ENCODE measurements around the gene PEX12.
"Not testable (repeated sequence)": the region's sequence is repeated elsewhere in the genome, so short reads cannot be mapped to it uniquely, and the experiment has no call there.

The PEX12 gene

DNA sequence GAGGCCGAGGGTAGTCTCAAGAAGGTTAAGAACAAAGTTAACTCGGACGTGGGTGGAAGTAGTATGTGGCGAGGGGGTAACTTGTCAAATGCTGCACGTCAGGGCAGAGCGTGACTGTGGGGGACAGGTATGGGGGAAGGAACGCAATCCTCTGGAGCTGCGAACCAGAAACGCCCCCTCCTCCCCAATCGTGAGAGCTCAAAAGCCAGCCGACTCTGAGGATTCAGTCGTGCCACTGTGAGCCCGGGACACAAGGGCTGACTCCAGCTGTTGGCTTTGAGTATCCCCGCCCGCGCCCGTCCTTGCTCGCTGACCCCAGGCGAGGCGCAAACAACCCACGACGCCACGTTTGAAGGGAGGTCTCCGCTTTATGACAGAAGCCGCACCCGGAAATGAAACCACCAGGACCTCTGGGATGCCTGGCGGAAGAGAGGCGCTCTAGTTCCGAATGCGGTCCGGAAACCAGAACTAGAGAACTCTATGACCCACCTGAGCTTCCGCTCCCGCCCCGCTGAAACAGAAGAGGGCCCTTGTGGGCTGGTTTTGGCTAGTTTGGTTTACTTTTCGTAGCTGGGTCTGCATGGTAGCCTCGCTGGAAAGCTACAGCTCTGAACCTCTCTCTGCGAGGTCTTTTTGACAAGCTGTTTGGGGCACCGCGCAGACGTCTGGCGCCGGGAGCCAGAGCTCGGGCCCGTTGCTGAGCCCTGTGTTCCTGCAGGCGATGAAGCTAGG lies at the start of gene PEX12:
PEX12 (minus strand) TSS at position 375 of the 732 bp plus-strand sequence. CDS start 550 bp downstream, outside the sequence.
- peak; percentile 92 for DNase-seq

DNA sequence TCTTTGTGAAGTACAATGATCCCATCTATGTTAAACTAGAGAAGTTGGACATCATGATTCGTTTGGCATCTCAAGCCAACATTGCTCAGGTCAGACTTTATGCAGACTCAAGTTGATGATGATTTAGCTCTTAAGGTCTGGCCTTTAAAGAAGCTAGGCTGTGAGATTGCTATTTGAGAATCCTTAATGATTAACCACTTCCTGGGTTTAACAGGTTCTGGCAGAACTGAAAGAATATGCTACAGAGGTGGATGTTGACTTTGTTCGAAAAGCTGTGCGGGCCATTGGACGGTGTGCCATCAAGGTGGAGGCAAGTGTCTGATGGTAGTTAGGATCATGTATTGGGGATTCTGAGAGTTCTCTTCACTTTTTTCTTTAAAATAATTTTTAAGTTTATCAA lies 49.0 kb upstream of the PEX12 start:
- DNase-seq: no peak

GRCh38 chr17:35621768-35622167 lies 43.4 kb upstream of the PEX12 start:
- DNase-seq: no peak

DNA sequence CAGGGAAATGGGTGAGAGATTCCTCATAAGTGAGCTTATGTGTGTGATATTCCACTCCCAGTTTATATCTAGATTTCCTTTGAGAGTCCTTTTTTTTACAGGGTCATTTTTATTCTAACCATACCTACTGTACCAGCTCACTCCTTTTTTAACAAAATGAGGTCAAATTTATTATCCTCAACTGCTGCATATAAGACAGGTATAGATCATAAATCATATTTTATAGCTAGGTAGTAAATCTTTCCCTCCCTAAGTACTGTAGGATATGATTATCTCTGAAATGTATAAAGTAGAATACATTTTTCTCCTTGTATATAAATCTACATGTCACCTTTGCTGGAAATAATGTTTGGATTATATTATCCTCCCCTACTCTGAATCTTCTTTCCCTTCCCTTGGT lies 40.3 kb upstream of the PEX12 start:
- DNase-seq: no peak

- DNase-seq: no peak
Measured at GRCh38 chr17:35617505-35617904, 39.1 kb upstream of the PEX12 start.

GRCh38 chr17:35616536-35616935 lies 38.2 kb upstream of the PEX12 start:
- no peak for DNase-seq

- no peak for DNase-seq
Measured at GRCh38 chr17:35614810-35615209, 36.4 kb upstream of the PEX12 start.

GRCh38 chr17:35612924-35613521 lies 34.7 kb upstream of the PEX12 start:
- DNase-seq: peak; percentile 48

DNA sequence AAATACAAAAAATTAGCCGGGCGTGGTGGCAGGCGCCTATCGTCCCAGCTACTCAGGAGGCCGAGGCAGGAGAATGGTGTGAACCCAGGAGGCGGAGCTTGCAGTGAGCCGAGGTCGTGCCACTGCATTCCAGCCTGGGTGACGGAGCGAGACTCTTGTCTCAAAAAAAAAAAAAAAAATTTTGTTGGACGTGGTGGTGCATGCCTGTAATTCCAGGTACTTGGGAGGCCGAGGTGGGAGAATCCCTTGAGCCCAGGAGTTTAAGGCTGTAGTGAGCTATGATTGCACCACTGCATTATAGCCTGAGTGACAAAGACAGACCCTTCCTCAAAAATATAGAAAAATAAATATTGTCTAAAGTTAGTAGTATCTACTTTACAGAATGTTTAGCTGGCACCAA lies 32.4 kb upstream of the PEX12 start:
- DNase-seq: not testable (repeated sequence)

DNA sequence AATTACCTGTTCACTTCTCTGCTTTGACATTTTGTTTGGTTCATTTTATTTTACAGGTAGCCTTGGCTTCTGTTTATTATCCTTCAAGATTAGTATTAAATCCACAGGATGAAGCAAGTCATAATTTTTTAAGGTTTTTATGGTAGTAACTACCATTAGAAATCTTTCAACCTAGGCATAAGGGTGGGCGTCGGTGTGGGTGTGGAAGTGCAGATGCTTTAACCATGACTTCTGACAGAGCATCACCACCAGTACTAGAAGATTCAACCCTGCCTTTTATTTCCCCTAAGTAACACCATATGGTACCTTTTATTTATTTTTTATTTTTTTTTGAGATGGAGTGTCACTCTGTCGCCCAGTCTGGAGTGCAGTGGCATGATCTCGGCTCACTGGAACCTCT lies 31.5 kb upstream of the PEX12 start:
- no peak for DNase-seq

DNA sequence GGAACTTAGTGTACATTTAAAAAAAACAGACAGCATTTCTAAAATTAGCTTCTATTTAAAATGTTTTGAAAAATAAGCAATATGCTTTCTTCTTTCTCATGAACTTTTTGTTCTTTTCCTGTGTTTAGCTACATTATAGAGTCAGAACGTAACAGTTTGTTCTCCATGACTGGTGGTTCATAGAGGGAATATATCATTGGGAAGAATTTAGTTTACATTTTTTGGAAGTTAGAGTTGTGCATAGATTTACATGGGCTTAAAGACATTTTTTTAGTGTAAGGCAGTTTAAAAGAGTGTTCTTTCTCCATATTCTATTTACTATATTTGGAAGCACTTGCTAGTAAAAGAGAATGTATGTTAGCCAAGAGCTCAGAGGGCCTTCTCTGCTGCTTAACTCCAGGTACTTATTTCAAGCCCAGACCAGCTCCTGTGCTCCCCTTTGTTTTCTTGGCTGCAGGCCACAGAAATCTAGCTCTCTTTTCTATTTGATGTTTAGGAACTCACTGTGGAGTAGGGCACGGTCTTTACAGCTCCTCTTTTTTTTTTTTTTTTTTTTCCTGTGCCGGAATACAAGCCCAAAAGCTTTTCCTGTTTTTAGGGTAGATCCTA lies 29.0 kb upstream of the PEX12 start:
- DNase-seq: no peak

DNA sequence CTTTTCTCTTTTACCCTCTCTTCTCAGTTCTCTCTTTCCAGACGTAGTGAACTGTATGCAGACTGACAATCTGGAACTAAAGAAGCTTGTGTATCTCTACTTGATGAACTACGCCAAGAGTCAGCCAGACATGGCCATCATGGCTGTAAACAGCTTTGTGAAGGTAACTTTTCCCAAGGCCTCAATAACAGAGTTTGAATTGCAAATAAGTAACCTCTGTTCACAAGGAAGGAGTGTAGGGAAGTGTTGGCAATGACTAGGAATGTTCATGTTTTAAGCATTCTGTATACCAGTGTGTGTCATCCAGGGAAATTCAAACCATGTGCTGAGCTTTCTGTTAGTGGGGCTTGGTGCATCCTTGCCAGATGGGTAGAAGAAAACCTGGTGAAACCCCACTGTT lies 27.3 kb upstream of the PEX12 start:
- no peak for DNase-seq

DNA sequence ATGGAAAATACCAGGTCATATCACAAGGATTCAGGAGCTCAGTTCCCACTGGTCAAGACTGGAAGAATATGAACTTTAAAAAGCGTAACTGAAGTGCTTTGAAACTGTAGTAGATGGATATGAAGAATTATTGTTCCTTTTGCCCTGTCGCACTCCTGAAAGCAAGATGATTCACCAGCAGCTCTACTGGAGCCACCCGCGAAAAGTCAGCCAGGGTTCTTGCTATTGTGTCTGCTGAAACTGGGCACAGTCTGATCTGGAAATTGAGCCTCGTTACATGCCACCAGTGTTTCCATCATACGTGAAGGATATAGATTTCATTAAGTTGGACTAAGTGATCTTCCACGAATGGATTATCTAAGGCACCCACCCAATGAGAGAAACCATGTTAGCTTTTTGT lies 25.3 kb upstream of the PEX12 start:
- no peak for DNase-seq

DNA sequence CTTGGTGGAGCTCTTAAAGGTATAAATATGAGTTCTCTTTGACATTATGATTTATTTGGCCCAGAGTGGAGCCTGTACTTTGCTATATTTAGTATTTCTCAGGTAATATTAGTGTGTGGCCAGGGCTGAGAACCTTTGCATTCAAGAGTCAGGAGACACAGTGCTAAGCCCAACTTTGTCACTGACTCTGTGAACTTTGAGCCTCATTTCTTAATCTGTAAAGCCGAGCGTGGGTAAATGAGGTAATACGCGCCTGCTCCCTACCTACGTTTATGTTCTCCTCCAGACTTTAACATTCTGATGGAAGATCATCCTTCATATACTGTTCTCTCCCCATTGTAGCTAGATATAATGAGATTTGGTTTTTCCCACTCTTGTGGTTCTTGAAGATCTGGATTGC lies 19.2 kb upstream of the PEX12 start:
- DNase-seq: no peak

DNA sequence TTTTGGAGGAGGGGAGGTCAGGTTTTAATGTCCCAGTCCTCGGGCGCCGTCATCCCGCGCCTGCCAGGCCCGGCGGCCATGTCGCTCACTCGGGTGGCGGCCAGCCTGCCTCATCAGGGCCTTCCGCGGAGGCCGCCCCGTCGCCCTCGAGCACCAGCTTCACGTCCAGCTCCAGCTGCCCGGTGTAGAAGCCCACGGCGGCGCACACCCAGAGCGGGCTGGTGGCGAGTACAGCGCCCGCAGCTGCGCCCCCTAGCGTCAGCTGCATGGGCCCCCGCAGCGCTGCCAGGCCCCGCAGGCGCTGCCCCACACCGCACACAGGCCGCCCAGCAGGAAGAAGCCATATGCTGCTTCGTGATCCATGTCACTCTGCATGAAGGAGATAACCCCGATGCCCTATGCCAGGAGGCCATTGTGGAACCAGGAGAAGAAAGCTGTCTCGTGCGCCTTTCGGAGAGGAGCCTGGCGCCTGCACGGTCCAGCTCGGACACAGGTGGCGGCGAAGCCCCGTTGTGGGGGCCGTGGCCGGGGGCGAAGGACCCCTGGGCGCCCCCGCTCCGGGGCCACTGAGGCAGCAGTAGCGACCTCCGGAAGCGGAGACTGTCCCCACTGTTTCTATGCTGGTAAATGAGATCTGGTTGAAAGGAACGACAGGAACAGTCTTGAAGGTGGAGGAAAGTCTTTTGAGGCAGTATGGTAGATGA lies 18.3 kb upstream of the PEX12 start:
- no peak for DNase-seq

GRCh38 chr17:35596072-35596471 lies 17.7 kb upstream of the PEX12 start:
- no peak for DNase-seq

- peak; percentile 27 for DNase-seq
Measured at GRCh38 chr17:35588196-35588920, 10.0 kb upstream of the PEX12 start.

DNA sequence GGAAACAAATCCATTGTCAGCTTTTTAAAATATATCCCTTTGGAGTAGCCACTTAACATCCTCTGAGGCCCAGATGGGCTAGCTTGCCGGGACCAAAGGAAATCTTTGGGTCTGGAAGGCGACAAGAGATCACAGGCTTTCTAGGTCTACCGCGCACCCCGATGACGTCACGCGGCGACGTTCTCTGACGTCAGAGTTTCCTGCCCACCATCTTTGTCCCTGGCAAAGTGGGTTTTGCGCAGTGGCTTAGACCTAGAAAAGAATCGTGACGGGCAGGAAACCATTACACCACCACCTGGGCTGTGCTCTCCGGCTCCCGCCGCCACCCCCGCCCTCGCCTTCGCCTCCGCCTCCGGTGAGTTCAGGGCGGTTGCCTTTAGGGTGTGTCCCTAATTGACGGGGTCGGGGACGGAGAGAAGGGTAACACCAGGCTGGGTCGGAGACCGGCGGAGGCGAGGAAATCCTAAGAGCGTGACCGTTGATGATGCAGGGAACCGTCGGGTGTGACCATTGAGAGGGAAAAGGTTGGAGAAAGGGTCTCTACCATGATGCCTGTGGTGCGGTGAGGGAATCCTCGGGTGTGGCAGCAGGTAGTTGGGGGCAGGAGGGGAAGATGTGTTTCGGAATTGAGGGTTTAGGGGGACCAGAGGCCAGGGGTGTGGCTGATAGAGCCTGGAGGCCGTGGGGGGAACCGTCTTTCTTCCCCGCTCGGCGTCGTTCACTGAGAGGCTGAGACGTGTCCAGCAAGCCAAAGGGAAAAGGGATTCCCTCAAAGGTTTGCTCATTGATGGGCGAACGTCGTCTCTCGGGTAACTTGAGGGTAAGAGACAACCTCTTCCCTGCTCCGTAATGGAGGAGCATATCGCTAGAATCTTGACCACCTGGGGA lies 8.9 kb upstream of the PEX12 start, which contains the start of gene AP2B1:
AP2B1 (plus strand) TSS at position 249 of the 888 bp plus-strand sequence. CDS start 6,709 bp downstream, outside the sequence.
- DNase-seq: peak; percentile 98

GRCh38 chr17:35586569-35587073 lies 8.2 kb upstream of the PEX12 start:
- DNase-seq: no peak

- DNase-seq: no peak
Measured at GRCh38 chr17:35584061-35584460, 5.7 kb upstream of the PEX12 start.

DNA sequence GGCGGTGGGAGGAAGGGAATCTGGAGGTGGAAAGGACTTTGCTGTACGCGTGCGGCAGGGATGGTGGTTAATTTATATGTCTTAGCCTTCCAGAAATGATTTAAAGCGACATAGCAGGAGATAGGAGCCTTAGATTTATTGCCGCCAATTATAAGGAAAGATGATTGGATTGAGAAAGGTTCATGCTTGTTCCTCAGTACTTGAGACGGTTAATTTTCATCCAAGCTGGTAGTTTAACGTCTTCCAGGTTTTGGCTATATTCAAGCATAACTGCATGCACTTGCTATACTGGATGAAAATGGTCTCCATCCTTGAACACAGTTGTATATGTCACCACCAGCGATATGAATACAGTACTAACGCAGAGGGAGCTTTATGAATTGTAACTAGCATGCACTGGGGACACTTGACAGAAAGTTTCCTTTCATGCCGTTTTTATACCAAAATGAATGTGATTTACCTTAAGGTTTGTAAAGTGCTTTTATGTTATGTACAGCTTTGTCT lies 610 bp upstream of the PEX12 start:
- DNase-seq: no peak

Measured in CD4-positive, alpha-beta T cell treated with Interleukin-10 for 1 hour (primary cell).